Suprapubic skin (tissue), 4 donors: Measurements from ENCODE around the gene HDAC11.

Experiments
- CTCF ChIP-seq, 2 donors: fragments of 200-600 bp in 1 of 2; fragments of 450-650 bp in 1 of 2; sonication (generic) in 1 of 2; IDR thresholded peaks; one replicate each; pipeline ENCODE4 v1.5.1; 2016 to 2019; ENCODE audit warnings: antibody characterized with exemption in 2 of 2, mild to moderate bottlenecking in 1 of 2, moderate library complexity in 1 of 2
- POLR2A ChIP-seq, 2 donors: fragments of 450-650 bp; IDR thresholded peaks; one replicate each; pipeline ENCODE4 v1.6.1; 2017; ENCODE audit warnings: antibody characterized with exemption in 2 of 2, mild to moderate bottlenecking in 2 of 2, moderate library complexity in 2 of 2
- POLR2AphosphoS5 ChIP-seq, 3 donors: sonication (generic); formaldehyde crosslinking; IDR thresholded peaks; one replicate each; pipeline ENCODE4 v1.6.1; 2017; ENCODE audit warnings: antibody characterized with exemption in 3 of 3

GRCh38 chr3:13491206-13491974 is 11.3 kb downstream of the HDAC11 start:
- TF ChIP-seq CTCF (IDR thresholded peaks at IDR 0.05) = no peak
- TF ChIP-seq POLR2A (IDR thresholded peaks at IDR 0.05) = no peak
- TF ChIP-seq POLR2AphosphoS5 (IDR thresholded peaks at IDR 0.05) = no peak
